ENCODE data around the gene PSMB5.

PSMB5 gene

GRCh38 chr14:23058654-23059504 is 24.2 kb upstream of the PSMB5 start:
- no peak for DNase-seq

- no peak for DNase-seq
Measured at GRCh38 chr14:23057757-23058653, 23.3 kb upstream of the PSMB5 start.

- DNase-seq, result no peak
Measured at GRCh38 chr14:23056956-23057756, 22.5 kb upstream of the PSMB5 start, which contains the start of gene CDH24. Gene CDH24, minus strand, starts transcription at chr14:23057520. Its CDS starts 1,787 bp downstream, at chr14:23055733.

GRCh38 chr14:23056145-23056955 is 21.6 kb upstream of the PSMB5 start:
- DNase-seq, result no peak

- DNase-seq, result no peak
Measured at GRCh38 chr14:23055621-23056144, 21.0 kb upstream of the PSMB5 start.

GRCh38 chr14:23055147-23055550 is 20.4 kb upstream of the PSMB5 start:
- DNase-seq, result no peak

- no peak for DNase-seq
Measured at GRCh38 chr14:23054000-23054811, 19.5 kb upstream of the PSMB5 start.

- no peak for DNase-seq
Measured at GRCh38 chr14:23053426-23053825, 18.7 kb upstream of the PSMB5 start.

GRCh38 chr14:23052671-23053070 is 18.0 kb upstream of the PSMB5 start:
- DNase-seq, result no peak

- no peak for DNase-seq
Measured at GRCh38 chr14:23052182-23052623, 17.5 kb upstream of the PSMB5 start.

GRCh38 chr14:23051141-23052057 is 16.7 kb upstream of the PSMB5 start:
- DNase-seq, result no peak

GRCh38 chr14:23049011-23049410 is 14.3 kb upstream of the PSMB5 start:
- no peak for DNase-seq

- DNase-seq, result no peak
Measured at GRCh38 chr14:23047751-23048693, 13.3 kb upstream of the PSMB5 start.

- DNase-seq, result no peak
Measured at GRCh38 chr14:23047034-23047634, 12.4 kb upstream of the PSMB5 start.

- no peak for DNase-seq
Measured at GRCh38 chr14:23045419-23046357, 11.0 kb upstream of the PSMB5 start.

- DNase-seq, result no peak
Measured at GRCh38 chr14:23044840-23045239, 10.1 kb upstream of the PSMB5 start.

GRCh38 chr14:23043754-23044153 is 9.1 kb upstream of the PSMB5 start:
- DNase-seq, result no peak

Data from NCI-H2171 treated with DMSO at 0.1 percent for 48 hours (cell line).